Kasumi-1 (cell line): Measurements from ENCODE around the gene MASP2.
"Not testable (repeated sequence)": the region's sequence is repeated elsewhere in the genome, so short reads cannot be mapped to it uniquely, and the experiment has no call there.

Source experiments
- DNase-seq, 2 experiments: peaks; one replicate each; lab custom pipeline; 2025; lab: John Stamatoyannopoulos, UW

Gene MASP2

DNA sequence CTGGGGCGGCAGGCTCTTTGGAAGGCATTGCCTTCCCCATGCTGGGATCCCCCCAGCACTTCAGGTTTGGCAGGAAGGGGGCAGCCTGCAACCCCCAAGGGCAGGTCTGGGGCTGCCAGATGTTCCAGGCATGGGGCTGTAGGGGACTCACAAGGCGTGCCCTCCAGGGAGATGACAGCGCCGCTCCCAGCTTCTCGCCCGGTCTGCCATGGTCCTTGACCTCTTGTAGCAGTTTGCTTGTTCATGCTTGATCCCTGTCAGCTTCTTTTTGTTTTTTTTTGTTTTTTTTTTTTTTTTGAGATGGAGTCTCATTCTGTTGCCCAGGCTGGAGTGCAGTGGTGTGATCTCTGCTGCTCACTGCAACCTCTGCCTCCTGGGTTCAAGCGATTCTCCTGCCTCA lies 56.2 kb downstream of the MASP2 start:
- no peak for DNase-seq

DNA sequence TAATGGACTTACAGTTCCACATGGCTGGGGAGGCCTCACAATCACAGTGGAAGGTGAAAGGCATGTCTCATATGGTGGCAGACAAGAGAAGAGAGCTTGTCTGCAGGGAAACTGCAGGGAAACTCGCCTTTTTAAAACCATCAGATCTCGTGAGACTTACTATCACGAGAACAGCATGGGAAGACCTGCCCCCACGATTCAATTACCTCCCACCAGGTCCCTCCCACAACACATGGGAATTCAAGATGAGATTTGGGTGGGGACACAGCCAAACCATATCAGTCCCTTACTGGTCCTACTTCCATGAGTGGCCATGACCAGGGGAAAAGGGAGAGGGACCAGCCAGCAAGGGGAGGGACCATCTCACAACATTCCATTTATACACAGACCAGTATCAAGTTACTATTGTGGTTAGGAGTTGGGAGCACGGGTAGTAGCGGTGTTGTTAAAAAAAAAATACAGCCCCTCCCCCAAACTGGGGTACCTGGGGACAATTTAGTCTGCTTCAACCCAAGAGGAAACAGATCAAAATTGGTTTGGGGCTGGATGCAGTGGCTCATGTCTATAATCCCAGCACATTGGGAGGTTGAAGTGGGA lies 57.0 kb downstream of the MASP2 start:
- DNase-seq, result not testable (repeated sequence)

DNA sequence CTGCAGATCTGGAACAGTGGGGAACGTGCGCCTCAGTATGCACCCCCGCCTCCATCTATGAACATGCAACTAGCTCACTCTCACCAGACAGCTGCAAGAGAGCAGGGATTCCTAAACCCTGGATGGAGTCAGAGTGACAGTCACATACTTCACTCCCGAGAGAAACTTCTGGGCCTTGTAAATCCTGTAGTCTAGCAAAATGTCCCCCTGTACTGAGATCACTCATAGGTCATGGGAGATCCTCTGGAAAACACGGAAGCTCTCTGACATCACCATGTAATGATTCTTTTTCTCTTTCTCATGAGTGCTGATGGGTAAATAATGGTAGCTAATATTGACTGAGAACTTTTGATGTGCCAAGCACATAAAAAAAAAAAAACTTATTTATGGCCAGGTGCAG lies 57.9 kb downstream of the MASP2 start:
- no peak for DNase-seq

DNA sequence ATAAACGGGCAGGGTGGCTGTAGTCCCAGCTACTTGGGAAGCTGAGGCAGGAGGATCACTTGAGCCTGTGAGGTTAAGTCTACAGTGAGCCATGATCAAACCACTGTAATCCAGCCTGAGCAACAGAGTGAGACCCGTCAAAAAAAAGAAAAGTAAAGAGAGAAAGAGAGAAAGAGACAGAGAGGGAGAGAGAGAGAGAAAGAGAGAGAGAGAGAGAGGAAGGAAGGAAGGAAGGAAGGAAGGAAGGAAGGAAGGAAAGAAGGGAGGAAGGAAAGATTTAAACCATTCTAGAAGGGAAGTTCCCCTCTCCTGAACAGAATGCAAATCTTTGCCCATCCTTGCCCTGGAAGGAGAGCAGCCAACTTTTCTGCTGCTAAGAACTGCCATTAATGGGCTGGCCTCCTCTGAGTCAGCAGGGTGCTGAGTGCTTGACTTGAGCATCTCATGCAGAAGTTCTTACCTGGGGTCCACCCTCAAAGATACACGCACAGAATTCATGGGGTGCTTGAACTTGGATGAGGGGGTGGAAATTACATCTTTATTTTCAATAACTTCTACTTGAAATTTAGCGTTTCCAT lies 59.1 kb downstream of the MASP2 start:
- no peak for DNase-seq

DNA sequence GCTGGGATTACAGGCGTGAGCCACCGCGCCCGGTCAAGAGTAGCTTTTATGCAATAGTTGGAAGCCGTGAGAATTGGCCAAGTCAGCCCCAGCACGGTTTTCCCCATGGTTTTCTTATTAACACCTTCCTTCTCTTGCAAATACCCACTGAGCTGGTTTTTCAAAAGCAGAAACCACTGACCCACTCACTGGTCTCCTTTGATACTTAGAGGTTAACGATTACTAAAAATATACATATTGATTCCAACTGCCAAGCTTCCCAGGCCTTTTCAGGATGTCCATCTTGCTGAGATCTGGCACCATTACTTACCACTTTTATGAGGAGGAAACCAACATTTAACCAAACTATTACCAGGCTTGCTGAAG lies 60.5 kb downstream of the MASP2 start:
- no peak for DNase-seq

DNA sequence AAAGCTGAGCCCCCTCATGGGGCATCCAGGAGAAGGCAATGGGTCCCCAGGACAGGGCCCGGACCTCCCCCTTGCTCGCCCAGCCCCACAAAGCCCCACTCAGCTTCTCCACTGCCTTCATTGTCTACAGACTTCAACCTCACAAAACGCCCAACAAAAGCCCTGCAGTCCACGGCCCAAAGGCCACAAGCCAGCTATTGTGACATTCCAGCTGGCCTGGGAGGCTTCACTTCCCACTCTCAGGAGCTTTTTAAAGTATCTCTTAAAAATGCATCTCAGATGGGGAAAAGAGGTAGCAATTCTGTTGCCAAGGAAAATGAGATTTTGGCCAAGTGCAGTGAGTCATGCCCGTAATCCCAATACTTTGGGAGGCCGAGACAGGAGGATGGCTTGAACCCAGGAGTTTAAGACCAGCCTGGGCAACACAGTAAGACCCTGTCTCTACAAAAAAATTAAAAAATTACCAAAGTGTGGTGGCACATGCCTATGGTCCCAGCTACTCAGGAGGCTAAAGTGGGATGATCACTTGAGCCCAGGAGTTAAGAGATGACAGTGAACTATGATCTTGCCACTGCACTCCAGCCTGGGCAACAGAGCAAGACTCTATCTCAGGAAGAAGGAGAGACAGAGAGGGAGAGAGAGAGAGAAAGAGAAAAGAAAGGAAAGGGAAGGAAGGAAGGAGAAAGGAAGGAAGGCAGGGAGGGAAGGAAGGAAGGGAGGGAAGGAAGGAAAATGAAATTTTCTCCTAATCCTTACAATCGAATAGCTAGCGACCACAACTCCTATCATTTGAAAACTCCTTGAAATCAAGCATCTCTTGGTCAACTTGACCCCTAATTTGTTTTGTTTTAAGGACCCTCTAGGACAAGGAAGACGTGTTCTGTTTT lies 66.0 kb downstream of the MASP2 start:
- no peak for DNase-seq

DNA sequence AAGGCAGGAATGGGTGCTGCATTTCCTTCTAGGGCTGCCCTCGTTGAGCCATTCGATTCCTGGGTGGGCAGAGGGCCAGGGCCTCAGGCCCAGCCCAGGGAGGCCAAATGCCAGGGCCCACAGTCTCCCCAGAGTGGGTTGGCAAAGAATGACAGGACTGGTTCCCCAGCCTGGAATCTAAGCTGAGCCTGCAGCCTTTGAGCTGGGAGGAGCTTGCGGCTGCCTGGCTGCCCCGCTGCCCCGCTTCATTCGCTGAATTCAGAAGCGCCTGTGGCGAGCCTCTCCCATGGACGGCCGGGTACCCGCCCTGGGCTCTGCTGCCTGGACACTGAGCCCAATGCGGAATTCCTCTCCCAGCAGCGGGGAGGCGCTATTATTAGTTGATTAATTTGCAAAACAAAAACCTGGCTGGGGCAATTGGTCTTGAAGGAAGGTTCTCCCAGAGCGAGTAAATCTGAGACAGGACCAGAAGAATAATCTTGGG lies 66.9 kb downstream of the MASP2 start:
- DNase-seq, result no peak

DNA sequence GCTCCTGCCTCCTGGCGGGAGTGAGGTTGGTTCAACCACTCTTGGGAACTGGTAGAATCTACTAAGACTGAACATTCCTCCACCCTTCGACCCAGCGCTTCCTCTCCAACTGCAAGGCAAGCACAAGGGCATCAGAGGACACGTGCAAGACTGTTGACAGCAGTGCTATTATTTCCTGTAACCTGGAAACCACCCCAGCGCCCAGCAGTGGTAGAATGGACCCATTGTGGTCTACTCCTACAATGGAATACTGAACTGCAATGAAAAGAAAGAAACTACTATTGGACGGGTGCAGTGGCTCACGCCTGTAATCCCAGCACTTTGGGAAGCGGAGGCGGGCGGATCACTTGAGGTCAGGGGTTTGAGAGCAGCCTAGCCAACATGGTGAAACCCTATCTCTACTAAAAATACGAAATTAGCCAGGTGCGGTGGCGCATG lies 67.5 kb downstream of the MASP2 start:
- DNase-seq, result no peak

DNA sequence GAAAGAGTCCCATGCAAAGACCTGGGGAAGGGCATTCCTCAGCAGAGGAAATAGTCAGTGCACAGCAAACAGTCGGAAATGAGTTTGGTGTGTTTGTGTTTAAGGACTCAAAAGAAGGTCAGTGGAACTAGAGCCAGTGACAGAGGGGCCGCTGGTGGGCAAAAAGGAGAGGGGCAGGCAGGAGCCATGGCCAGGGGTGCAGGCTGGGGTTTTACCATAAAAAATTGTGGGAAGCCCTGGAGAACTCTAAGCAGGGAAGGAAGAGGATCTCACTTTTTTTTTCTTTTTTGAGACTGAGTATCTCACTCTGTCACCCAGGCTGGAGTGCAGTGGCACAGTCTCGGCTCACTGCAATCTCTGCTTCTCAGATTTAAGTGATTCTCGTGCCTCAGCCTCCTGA lies 68.3 kb downstream of the MASP2 start:
- no peak for DNase-seq
